Spinal cord (tissue), 10 donors: ENCODE results near the gene GRAMD2B. TPM values are rescaled to one million over a fixed set of nuclear protein-coding genes. Genes with fewer than 3 reads are reported as not detected.

Experiments used
- DNase-seq, 6 donors: peaks; one replicate each; pipeline versions ENCODE4 v3.0.0 to v3.0.0-alpha.2; 2013 to 2015; ENCODE audit warnings: low spot score in 6 of 6, low read depth in 4 of 6
- H3K27ac ChIP-seq: one replicate; pipeline ENCODE4 v1.5.1; 2013; ENCODE audit warnings: low read depth, low read length, control low read depth
- H3K27me3 ChIP-seq: one replicate; pipeline ENCODE4 v1.6.1; 2013; ENCODE audit warnings: low read length; ENCODE audit not compliant: control insufficient read depth, insufficient read depth
- H3K36me3 ChIP-seq: one replicate; pipeline ENCODE4 v1.6.1; 2013; ENCODE audit warnings: low read length; ENCODE audit not compliant: control insufficient read depth, insufficient read depth
- H3K4me1 ChIP-seq: one replicate; pipeline ENCODE4 v1.6.1; 2013; ENCODE audit warnings: low read length; ENCODE audit not compliant: control insufficient read depth, insufficient read depth
- H3K4me3 ChIP-seq: one replicate; pipeline ENCODE4 v1.5.1; 2013; ENCODE audit warnings: low read depth, low read length, control low read depth
- H3K9me3 ChIP-seq: one replicate; pipeline ENCODE4 v1.6.1; 2013; ENCODE audit warnings: low read length; ENCODE audit not compliant: control insufficient read depth, insufficient read depth
- WGBS: methylation state at CpG from one replicate; pipeline ENCODE4 v1.1.5; 2013; ENCODE audit warnings: missing lambda C conversion rate; ENCODE audit not compliant: insufficient coverage; 5-methylcytosine and 5-hydroxymethylcytosine counted together
- polyA plus RNA-seq, 2 donors: library from polyadenylated mRNA; unstranded; fragments of 120-200 nt; gene quantifications; one replicate each; pipeline ENCODE4 v1.2.1, GENCODE V29; 2013; ENCODE audit not compliant: insufficient read length in 2 of 2
- total RNA-seq, 2 donors: library from RNA; depleted of rRNA in 1 of 2; stranded (reverse); fragments of 120-200 nt in 1 of 2; fragments of >200 nt in 1 of 2; gene quantifications; one replicate each; pipeline versions ENCODE4 v1.2.3 to v1.2.4, GENCODE V29; 2013 to 2014
- donor health status: healthy.

Gene GRAMD2B
- total and polyA plus RNA-seq, 4 donors = 39.6 to 65.2 (median 50.4) TPM

DNA sequence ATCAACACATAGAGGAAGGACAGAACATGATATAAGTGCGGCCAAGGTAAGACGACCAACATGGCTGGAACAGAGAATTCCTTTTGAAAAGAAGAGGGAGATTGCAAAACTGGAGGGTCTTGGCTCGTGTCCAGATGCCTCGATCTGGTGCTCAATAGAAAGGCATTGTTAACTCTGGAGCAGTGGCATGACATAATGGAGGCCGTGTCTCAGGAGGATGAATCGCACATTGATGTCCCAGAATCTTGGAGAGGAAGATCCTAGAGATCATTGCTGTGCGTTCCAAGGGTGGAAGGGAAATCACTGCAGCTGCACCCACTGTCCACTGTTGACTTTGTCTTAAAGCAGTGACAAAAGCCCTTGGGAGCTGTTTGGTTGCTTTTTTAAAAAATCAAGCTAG, 30.9 kb downstream of the GRAMD2B start:
- DNase-seq = peak in 5 of 6 donors; percentile 52 to 91 (median 72)

GRCh38 chr5:126454535-126454934, 31.3 kb downstream of the GRAMD2B start:
- Histone ChIP-seq H3K4me1 (peaks cover 10% of the 10 kb centered on the region), H3K36me3 (peaks cover 3% of the 10 kb centered on the region), H3K27ac (peak overlapping the region; percentile 85), H3K9me3 (no peaks in the 10 kb centered on the region), H3K27me3 (no peaks in the 10 kb centered on the region), H3K4me3 (no peak overlapping the region)
- DNase-seq = peak in 1 of 6 donors; percentile 26
- no CpG with 5 or more reads among the region's 1 CpG for WGBS

More for the DNA sequence above, 30.9 kb downstream of the GRAMD2B start:
- Histone ChIP-seq H3K36me3 (peaks cover 3% of the 10 kb centered on the region), H3K4me1 (peaks cover 10% of the 10 kb centered on the region), H3K4me3 (no peak overlapping the region), H3K27ac (peak overlapping the region; percentile 85), H3K27me3 (no peaks in the 10 kb centered on the region), H3K9me3 (no peaks in the 10 kb centered on the region)
- WGBS = 39% methylated on average over 7 of the region's 7 CpGs

DNA sequence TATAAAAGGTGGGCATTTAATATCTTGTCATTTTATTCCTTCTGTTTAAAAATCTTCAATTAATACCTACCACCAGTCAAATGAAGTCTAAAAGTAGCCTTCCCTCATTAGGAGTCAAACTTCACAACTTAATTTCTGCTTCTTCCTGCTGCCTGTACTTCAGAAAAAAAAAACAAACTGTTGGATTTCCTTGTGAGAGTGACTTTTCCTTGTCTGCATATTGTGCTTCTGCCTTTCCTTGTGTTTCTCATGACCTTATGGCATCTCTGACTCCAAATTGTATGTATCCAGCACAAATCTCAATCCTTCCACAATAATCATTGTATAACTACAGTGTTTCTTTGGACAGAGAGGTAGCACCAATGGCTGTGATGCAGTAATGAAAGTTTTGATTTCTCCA, 32.1 kb downstream of the GRAMD2B start:
- peak overlapping the region; percentile 85 for H3K27ac ChIP-seq
- H3K4me1 ChIP-seq = peaks cover 10% of the 10 kb centered on the region
- H3K9me3 ChIP-seq = no peaks in the 10 kb centered on the region
- DNase-seq = no peak
- H3K4me3 ChIP-seq = no peak overlapping the region
- H3K36me3 ChIP-seq = peaks cover 3% of the 10 kb centered on the region
- no peaks in the 10 kb centered on the region for H3K27me3 ChIP-seq

DNA sequence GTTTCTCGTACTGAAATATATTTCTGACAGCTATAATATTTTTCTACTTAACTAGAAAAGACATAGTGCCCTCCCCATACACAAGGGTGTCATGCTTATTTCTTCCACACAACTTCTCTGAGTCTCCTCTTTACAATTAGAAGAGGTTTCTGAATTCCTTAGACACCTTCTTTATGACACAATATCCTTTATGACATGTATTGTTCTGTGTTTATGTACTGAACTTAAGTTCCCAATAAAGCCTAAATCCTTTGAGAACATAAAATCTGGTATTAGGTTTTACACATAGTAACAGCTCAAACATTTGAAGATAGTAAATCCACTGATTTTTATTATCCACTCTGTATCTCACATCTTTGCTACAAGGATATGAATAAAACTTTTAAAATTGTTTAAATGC, 32.5 kb downstream of the GRAMD2B start:
- peaks cover 3% of the 10 kb centered on the region for H3K36me3 ChIP-seq
- DNase-seq = peak in 1 of 6 donors; percentile 24
- H3K4me1 ChIP-seq = peaks cover 10% of the 10 kb centered on the region
- no CpG with 5 or more reads among the region's 1 CpG for WGBS
- no peak overlapping the region for H3K4me3 ChIP-seq
- H3K9me3 ChIP-seq = no peaks in the 10 kb centered on the region
- no peaks in the 10 kb centered on the region for H3K27me3 ChIP-seq
- H3K27ac ChIP-seq = peak overlapping the region; percentile 58

- Histone ChIP-seq H3K27ac (no peak overlapping the region), H3K4me1 (peaks cover 6% of the 10 kb centered on the region), H3K27me3 (no peaks in the 10 kb centered on the region), H3K36me3 (peaks cover 3% of the 10 kb centered on the region), H3K9me3 (no peaks in the 10 kb centered on the region), H3K4me3 (no peak overlapping the region)
- no peak for DNase-seq
- WGBS = 100% methylated on average over 1 of the region's 6 CpGs
Observed at GRCh38 chr5:126456217-126456820, 33.1 kb downstream of the GRAMD2B start.

- no peak overlapping the region for H3K27ac ChIP-seq
- no peak overlapping the region for H3K4me3 ChIP-seq
- peaks cover 6% of the 10 kb centered on the region for H3K4me1 ChIP-seq
- 64% methylated on average over 4 of the region's 4 CpGs for WGBS
- H3K9me3 ChIP-seq = no peaks in the 10 kb centered on the region
- peaks cover 6% of the 10 kb centered on the region for H3K36me3 ChIP-seq
- peak in 1 of 6 donors; percentile 59 for DNase-seq
- H3K27me3 ChIP-seq = no peaks in the 10 kb centered on the region
Observed at GRCh38 chr5:126460459-126460858, 37.2 kb downstream of the GRAMD2B start.

GRCh38 chr5:126460977-126461376, 37.8 kb downstream of the GRAMD2B start:
- no peak overlapping the region for H3K4me3 ChIP-seq
- no peaks in the 10 kb centered on the region for H3K27me3 ChIP-seq
- H3K9me3 ChIP-seq = no peaks in the 10 kb centered on the region
- peaks cover 6% of the 10 kb centered on the region for H3K4me1 ChIP-seq
- H3K36me3 ChIP-seq = peaks cover 8% of the 10 kb centered on the region
- no peak overlapping the region for H3K27ac ChIP-seq
- WGBS = no CpG with 5 or more reads among the region's 1 CpG
- DNase-seq = no peak

- no peak overlapping the region for H3K4me3 ChIP-seq
- no peak for DNase-seq
- no peak overlapping the region for H3K27ac ChIP-seq
- no peaks in the 10 kb centered on the region for H3K27me3 ChIP-seq
- H3K36me3 ChIP-seq = peaks cover 15% of the 10 kb centered on the region
- no CpG with 5 or more reads among the region's 1 CpG for WGBS
- no peaks in the 10 kb centered on the region for H3K9me3 ChIP-seq
- peaks cover 3% of the 10 kb centered on the region for H3K4me1 ChIP-seq
Observed at GRCh38 chr5:126461838-126462237, 38.6 kb downstream of the GRAMD2B start.

DNA sequence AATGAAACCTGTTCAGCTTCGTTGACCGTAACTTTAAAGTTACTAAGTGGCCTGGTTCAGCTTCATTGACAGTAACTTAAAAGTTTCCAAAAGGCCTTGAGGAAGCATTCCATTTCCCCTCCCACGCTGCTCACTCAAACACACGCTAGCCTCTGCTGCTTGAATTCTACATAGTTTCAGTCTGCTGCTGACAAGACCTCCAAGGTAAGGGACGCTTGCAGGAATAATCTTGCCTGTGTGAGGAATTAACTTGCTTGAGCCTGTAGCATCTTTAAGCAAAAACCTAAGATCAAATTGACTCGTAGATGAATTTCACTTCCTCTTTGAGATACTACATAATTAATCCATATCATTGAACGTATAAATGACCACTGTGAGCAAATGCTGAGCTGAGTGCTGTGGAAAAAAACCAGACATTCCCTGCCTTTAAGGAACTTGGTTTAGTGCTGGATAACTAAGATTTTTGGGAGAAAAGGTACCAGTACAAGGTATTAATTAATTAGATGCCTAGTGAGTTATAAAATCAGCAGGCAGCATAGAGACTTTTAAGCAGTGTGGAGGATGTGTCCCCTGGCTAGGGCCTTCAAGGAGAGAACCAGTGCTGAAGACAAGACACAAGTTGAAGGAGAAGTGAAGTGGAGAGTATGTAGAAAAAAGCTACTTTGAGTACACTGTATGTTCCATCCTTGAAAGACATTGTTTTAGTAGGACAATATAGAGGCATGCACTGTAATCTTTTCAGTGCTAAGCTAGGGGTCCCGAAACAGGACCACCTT, 39.2 kb downstream of the GRAMD2B start:
- Histone ChIP-seq H3K36me3 (peaks cover 15% of the 10 kb centered on the region), H3K9me3 (no peaks in the 10 kb centered on the region), H3K27me3 (no peaks in the 10 kb centered on the region), H3K27ac (no peak overlapping the region), H3K4me3 (no peak overlapping the region), H3K4me1 (peaks cover 3% of the 10 kb centered on the region)
- WGBS = 59% methylated on average over 3 of the region's 8 CpGs
- DNase-seq = peak in 1 of 6 donors; percentile 7

- no peaks in the 10 kb centered on the region for H3K9me3 ChIP-seq
- H3K4me1 ChIP-seq = peaks cover 3% of the 10 kb centered on the region
- 85% methylated on average over 1 of the region's 2 CpGs for WGBS
- H3K27ac ChIP-seq = no peak overlapping the region
- H3K4me3 ChIP-seq = no peak overlapping the region
- no peak for DNase-seq
- H3K27me3 ChIP-seq = no peaks in the 10 kb centered on the region
- peaks cover 12% of the 10 kb centered on the region for H3K36me3 ChIP-seq
Observed at GRCh38 chr5:126464016-126464415, 40.8 kb downstream of the GRAMD2B start.
